Activated CD8-positive, alpha-beta memory T cell treated with anti-CD3 and anti-CD28 coated beads for 36 hours (primary cell): Measurements from ENCODE around the gene GBGT1. TPM values are rescaled to one million over a fixed set of nuclear protein-coding genes. Genes with fewer than 3 reads are reported as not detected.
"Not testable (repeated sequence)": the region's sequence is repeated elsewhere in the genome, so short reads cannot be mapped to it uniquely, and the experiment has no call there.

Experiments used
- CTCF ChIA-PET: fragments of 350-600 bp; sonication (Branson Sonifier 250); formaldehyde crosslinking; loops from one replicate; lab custom pipeline; 2021; ENCODE audit warnings: antibody characterized with exemption; lab: Charles Lee
- POLR2A ChIA-PET: fragments of 350-600 bp; sonication (Branson Sonifier 250); formaldehyde crosslinking; loops from one replicate; lab custom pipeline; 2021; ENCODE audit warnings: antibody characterized with exemption; lab: Charles Lee
- total RNA-seq, 2 experiments: library from RNA; stranded (reverse); gene quantifications; one replicate each; pipeline ENCODE4 v1.2.3, GENCODE V29; 2021

GBGT1 gene
- 1 to 10 TPM; 2.5 to 3.1 TPM for total RNA-seq

DNA sequence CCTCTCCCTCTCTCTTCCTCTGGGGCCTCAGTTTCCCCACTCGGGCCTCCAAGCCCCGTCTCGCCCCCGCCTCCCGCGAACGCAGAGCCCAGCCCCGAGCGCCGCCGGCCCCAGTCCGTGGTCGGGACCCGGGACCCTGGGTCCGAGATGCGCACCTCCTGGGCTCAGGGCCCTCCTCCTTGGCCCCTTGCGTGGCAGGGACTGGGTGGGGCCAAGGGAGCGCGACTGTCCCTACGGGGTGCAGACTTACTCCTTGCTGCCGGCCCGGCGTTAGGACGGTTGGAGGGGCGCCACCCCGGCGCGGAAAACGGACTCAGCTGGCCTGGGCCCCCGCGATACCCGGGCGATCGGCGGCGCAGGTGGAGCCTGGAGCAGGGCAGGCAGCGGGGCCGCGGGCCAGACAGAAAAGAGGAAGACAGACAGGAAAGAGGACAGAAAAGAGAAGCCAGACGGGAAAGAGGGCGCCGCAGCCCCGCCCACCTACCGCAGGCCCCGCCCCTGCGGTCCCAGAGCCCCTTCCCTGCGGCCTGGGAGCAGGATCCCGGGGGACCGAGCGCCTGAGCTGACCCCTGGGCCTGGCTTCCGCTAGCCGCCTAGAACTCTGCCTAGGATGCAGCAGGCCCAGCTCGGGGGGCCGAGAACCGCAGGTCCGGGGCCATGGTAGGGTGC lies at the start of gene GBGT1:
Gene GBGT1 (minus strand): TSS at position 411 of the 669 bp plus-strand sequence. CDS start 1,502 bp downstream, outside the sequence.
- ChIA-PET POLR2A (interaction anchor here (1.2 kb wide), 1 partner anchor 14 kb away, joined by 4 read pairs; no protein-coding TSS in a partner anchor), CTCF (interaction anchor here (0.7 kb wide), 1 partner anchor 34 kb away, joined by 3 read pairs; no protein-coding TSS in a partner anchor)

DNA sequence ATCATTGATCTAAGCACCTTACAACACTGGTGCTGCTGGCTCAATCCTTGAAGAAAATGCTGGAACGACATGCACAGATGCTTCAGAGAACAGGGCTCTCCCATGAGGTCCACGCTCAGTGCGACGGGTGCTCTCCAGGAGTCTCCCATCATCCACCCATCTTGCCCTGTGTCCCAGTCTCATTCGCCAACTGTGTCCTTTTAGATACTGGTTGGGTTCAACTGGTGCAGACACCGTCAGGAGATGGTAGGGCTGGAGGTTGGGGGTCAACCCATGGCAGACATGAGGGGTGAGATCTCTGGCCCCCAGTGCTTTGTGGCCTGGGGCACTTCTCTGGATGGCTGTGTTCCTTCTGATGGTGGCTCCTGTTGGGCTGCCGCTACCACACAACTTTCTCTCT lies 46.9 kb upstream of the GBGT1 start:
- CTCF ChIA-PET = no interaction called here

DNA sequence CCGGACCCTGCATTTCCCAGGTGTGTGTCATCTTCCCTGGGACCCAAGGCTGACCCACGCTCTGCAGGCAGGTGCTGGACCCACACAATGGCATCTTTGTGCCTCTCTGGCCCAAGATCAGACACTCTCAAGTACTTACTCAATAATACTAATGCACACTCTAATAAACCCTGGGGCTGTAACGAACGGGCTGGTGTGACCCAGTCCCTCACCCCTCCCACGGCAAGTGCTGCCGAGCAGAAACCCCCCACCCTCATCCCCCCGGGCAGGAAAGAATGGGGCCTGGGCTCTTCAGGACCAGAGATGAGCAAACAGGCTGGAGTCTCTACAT lies 46.5 kb upstream of the GBGT1 start:
- ChIA-PET CTCF (no interaction called here), POLR2A (no interaction called here)

More for the DNA sequence above, 46.9 kb upstream of the GBGT1 start:
- POLR2A ChIA-PET = no interaction called here

GRCh38 chr9:133209327-133210201 lies 45.9 kb upstream of the GBGT1 start:
- POLR2A ChIA-PET, CTCF ChIA-PET: not testable (repeated sequence)

- CTCF ChIA-PET, POLR2A ChIA-PET: not testable (repeated sequence)
Observed at GRCh38 chr9:133208880-133209300, 45.2 kb upstream of the GBGT1 start, which contains the start of gene OBP2B. Gene OBP2B (minus strand): TSS chr9:133209250. CDS start chr9:133209199, 51 bp downstream.

DNA sequence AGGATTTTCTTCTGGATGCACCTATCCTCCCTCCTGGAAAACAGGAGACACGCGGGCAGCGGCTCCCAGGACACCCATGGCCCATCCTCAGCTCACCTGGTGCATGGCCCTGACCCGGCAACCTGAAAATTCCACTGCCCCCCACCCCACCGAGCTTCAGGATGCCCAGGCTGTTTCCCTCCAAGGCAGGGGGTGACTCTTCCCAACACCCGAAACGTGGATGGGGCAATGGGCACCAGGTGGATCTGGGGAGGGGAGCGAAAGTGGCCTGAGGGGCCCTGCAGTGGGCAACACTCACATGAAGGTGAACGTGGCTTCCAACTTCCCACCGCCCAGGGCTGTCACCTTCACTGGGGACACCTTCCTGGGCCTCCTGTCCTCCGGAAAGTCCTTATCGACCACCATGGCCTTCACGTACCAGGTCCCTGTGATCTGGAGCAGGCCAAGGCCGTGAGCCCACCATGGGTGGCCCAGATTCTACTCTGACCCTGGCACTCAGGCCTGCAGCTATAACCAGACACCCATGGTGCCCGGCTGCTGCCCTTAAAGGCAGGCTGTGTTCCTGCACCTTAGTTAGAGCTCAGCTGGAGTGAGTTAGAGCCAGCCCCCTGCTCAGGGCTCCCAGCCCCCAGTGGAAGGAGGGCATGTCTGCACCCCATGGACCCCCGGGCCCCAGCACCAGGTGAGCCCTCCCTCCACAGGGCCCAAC lies 44.6 kb upstream of the GBGT1 start:
- CTCF ChIA-PET, POLR2A ChIA-PET: not testable (repeated sequence)

GRCh38 chr9:133207540-133208170 lies 43.9 kb upstream of the GBGT1 start:
- ChIA-PET POLR2A (no interaction called here), CTCF (no interaction called here)

DNA sequence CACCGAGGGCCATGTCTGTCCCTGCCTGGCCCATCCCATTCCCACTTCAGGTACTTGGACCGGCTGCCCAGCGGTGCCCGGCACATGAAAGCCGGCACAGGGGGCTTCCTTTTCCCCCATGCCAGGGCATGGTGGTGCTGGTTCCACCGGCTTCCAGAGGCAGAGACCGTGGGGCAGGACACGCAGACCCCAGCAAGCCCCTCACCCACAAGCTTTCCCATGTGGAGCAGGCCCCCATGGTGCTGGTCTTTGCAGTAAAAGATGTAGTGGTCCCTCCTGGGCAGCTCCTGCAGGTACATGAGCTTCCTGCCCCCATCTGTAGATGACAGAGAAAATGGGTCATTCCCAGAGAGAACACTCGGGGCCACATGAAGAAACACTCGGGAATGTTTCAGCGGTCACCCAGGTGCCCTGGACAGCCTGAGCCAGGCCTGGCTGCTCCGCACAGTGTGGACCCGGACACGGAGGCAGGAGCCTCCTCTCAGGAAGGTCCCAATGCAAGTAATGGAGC lies 43.4 kb upstream of the GBGT1 start:
- CTCF ChIA-PET = no interaction called here
- POLR2A ChIA-PET = no interaction called here

- CTCF ChIA-PET = no interaction called here
- POLR2A ChIA-PET = no interaction called here
Observed at GRCh38 chr9:133205996-133206931, 42.5 kb upstream of the GBGT1 start.

DNA sequence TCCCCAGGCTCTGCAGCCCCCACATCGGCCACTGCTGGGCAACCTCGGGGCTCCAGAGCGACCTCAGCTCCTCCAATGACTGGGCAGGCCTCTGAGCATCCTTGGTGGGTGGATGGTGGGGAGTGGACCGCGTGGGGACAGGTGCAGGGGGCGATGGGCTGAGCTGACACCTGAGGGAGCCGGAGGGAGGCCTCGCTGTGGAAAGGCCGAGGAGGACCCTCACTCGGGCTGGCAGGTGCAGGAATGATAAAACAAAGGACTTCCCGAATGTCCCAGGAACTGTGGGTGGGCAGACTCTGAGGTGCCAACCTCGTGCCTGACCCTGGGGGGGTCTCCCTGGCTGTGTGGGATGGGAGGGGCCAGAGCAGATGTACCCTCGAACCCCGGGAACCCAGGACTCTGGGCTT lies 41.8 kb upstream of the GBGT1 start:
- CTCF ChIA-PET, POLR2A ChIA-PET: not testable (repeated sequence)

GRCh38 chr9:133204993-133205336 lies 41.3 kb upstream of the GBGT1 start:
- ChIA-PET CTCF (no interaction called here), POLR2A (no interaction called here)

GRCh38 chr9:133204335-133204992 lies 40.8 kb upstream of the GBGT1 start:
- POLR2A ChIA-PET = no interaction called here

DNA sequence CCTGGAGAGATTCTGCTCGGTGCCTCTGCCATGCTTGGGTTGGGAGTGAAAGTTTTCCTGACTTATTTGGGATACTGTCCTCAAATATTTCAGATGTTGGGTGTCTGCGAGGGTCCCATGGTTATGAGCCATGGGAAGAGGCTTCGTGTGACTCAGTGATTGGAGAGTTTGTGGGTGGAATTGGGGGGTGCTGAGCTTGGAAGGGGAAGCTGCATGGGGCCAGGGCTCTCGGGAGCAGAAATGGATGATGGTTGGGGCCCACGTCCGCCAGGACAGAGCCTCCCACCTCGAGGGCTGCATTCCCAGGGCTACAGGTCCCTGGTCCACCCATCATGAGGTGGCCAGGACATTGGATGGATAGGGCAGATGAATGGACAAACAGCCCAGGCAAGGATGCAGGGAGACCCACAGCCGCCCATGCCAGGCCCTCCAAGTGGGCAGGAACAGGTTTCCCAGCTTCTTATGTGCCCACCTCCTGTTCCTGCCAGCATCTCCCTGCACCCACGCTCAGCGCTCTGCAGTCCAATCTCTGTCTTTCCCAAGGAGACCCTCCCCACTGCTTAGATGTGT lies 39.9 kb upstream of the GBGT1 start:
- ChIA-PET CTCF (no interaction called here), POLR2A (no interaction called here)

More at GRCh38 chr9:133204335-133204992, 40.8 kb upstream of the GBGT1 start:
- CTCF ChIA-PET = no interaction called here

- CTCF ChIA-PET = interaction anchor here (0.7 kb wide), 1 partner anchor 118 kb away, joined by 3 read pairs; no protein-coding TSS in a partner anchor
- POLR2A ChIA-PET = no interaction called here
Observed at GRCh38 chr9:133202688-133203453, 39.2 kb upstream of the GBGT1 start.

DNA sequence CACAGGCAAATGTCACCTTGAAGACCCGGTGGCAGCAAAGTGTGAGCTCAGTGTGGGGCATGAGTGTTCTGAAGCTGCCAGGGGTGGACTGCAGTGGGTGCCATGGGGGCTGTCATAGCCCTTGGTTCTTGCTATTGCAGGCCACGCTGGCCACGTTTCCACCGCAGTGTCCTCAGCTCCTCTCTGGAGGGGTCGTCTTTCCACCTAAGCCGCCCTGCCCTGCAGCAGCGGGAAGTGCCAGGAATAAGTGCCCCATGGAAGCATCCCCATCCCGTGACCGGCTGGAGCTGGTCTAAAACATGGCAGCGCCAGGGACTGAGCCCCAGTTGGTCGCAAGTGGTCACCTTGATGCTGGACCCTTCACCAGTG lies 38.4 kb upstream of the GBGT1 start:
- ChIA-PET CTCF (interaction anchor here (0.7 kb wide), 1 partner anchor 118 kb away, joined by 3 read pairs; no protein-coding TSS in a partner anchor), POLR2A (no interaction called here)

DNA sequence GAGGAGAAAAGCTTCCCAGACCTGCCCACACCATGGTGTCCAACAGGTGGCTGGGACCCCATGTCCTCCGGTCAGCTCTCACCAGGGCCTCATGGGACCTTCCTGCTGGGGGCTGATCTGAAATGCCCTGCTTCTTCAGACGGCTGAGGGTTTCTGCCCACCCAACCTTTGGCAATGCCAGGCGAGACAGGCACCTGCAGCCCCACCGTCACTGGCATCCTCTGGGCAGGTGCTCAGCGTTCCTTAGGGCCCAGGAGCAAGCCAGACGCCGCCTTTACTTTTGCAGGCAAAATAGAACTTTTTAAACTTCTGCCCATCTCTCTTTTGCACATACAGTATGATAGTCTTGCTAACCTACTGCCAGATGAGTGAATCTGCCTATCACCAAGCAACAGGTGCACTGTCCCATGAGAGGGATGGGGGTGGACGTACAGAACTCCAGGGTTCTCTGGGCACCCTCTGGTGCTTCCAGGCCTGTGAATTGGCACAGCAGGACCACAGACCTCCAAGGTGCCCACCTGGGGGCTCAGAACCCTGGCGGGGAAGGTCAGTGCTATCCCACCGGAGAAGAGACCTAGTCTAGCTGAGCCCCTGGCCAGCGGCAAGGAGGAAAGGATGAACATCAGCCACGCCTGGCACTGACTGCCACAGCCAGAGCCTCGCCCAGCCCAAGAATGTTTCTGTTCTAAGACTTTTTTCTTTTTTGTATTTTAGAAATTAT lies 37.9 kb upstream of the GBGT1 start:
- ChIA-PET CTCF (interaction anchor here (0.7 kb wide), 1 partner anchor 119 kb away, joined by 3 read pairs; no protein-coding TSS in a partner anchor), POLR2A (no interaction called here)
